ENCODE data around the gene FHIT.

GRCh38 chr3:60046210-60046609, 1205.0 kb downstream of the FHIT start:
- TF ChIP-seq, protein P1, sequence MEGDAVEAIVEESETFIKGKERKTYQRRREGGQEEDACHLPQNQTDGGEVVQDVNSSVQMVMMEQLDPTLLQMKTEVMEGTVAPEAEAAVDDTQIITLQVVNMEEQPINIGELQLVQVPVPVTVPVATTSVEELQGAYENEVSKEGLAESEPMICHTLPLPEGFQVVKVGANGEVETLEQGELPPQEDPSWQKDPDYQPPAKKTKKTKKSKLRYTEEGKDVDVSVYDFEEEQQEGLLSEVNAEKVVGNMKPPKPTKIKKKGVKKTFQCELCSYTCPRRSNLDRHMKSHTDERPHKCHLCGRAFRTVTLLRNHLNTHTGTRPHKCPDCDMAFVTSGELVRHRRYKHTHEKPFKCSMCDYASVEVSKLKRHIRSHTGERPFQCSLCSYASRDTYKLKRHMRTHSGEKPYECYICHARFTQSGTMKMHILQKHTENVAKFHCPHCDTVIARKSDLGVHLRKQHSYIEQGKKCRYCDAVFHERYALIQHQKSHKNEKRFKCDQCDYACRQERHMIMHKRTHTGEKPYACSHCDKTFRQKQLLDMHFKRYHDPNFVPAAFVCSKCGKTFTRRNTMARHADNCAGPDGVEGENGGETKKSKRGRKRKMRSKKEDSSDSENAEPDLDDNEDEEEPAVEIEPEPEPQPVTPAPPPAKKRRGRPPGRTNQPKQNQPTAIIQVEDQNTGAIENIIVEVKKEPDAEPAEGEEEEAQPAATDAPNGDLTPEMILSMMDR (IDR thresholded peaks at IDR 0.05; ENCODE audit: low read depth, low read length): no peak
- no peak for TF ChIP-seq EZH2phosphoT487 (IDR thresholded peaks at IDR 0.05; ENCODE audit: low read depth)
